ENCODE data around the gene IFT122.
"Not testable (repeated sequence)": the region's sequence is repeated elsewhere in the genome, so short reads cannot be mapped to it uniquely, and the experiment has no call there.

IFT122 gene, protein sequence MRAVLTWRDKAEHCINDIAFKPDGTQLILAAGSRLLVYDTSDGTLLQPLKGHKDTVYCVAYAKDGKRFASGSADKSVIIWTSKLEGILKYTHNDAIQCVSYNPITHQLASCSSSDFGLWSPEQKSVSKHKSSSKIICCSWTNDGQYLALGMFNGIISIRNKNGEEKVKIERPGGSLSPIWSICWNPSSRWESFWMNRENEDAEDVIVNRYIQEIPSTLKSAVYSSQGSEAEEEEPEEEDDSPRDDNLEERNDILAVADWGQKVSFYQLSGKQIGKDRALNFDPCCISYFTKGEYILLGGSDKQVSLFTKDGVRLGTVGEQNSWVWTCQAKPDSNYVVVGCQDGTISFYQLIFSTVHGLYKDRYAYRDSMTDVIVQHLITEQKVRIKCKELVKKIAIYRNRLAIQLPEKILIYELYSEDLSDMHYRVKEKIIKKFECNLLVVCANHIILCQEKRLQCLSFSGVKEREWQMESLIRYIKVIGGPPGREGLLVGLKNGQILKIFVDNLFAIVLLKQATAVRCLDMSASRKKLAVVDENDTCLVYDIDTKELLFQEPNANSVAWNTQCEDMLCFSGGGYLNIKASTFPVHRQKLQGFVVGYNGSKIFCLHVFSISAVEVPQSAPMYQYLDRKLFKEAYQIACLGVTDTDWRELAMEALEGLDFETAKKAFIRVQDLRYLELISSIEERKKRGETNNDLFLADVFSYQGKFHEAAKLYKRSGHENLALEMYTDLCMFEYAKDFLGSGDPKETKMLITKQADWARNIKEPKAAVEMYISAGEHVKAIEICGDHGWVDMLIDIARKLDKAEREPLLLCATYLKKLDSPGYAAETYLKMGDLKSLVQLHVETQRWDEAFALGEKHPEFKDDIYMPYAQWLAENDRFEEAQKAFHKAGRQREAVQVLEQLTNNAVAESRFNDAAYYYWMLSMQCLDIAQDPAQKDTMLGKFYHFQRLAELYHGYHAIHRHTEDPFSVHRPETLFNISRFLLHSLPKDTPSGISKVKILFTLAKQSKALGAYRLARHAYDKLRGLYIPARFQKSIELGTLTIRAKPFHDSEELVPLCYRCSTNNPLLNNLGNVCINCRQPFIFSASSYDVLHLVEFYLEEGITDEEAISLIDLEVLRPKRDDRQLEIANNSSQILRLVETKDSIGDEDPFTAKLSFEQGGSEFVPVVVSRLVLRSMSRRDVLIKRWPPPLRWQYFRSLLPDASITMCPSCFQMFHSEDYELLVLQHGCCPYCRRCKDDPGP

DNA sequence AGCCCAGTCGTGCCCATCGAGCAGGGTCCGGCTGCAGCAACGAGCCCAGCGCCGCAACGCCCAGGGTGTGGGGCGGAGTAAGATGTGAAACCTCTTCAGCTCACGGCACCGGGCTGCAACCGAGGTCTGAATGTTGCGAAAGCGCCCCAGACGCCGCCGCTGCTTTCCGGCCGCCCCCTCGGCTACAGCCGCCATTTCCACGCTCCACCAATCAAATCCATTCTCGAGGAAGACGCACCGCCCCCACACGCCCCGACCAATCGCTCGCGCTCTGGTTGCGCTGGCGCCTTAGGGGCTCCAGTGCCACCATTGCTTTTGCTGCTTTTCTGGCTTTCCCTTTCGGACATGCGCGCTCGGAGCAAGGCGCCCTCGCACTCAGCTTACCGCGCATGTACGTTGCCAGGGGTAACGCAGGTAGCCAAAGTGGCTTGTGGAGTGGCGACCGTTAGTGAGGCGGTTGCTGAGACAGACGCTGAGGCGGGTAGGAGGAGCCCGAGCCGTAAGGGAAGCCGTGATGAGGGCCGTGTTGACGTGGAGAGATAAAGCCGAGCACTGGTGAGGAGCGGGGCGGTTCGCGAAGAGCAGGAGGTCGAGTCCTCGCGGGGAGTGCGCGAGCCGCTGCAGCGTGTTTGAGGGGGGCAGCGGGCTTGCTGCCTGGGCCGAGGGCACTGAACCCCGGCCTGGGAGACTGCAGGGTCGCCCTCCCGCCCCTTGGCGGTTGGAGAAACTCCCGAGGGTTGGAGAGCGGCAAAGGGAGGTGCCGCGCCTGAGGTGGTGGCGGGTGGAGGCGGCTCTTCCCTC lies at the start of gene IFT122, which contains the start of gene MBD4:
IFT122 (plus strand) TSS at position 408 of the 801 bp plus-strand sequence; CDS start at position 515, 107 bp downstream.
MBD4 (minus strand) TSS at position 132 of the 801 bp plus-strand sequence; CDS start at position 17, 115 bp downstream.
- peak; percentile 100 for DNase-seq

DNA sequence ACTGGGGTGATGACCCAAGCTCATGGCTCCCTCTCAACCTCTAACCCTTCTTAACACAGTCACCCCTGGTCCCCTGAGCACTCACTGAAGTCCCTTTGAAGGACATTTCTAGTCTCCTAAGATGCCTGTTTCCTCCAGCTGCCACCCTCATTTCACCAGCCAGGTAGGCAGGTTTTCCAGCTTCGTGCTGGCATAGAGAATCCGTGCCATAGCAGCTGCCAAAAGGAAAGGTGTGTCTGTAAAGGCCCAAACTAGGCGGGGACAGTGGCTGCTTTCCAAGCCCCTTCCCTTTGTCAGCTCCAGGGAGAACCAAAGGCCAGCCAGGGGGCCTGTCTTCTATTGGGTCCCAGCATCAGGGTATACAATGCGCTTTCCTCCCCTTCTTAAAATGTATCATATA lies 48.4 kb upstream of the IFT122 start:
- not testable (repeated sequence) for DNase-seq

DNA sequence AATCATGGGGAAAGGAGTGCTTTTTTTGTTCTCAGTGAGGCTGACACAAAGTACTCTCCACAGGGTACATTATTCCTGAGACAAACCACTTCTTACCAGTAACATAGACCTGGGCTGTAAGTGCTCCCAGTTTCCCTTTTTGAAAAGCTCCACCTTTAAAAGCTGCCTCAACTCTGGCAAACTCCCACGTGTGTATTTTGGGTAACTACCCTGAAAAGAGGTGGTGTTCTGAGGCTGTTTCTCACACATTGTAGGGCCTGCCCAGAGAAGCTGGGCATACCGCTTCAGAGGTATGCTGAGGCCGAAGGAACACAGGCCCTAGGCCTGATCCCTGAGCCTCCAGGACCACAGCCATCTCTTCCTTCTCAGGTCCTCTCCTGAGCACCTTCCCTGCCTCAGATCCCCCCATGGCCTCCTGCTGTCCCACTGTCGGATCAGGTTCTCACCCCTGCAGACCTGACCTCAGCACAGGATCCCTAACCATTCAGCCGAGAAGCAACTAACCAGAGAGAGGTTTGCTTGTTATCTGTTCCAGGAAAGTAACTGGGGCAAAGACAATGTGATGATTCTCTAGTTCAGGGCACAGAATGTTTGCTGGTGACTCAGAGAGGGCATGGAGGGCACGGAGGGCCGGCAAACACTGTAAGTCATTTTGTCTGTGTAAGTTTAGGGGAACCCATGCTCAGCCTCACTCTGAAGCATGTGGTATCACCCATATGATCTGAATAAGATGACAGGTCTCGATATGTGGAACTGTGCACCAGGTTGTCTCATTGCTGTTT lies 47.7 kb upstream of the IFT122 start:
- DNase-seq = not testable (repeated sequence)

- DNase-seq = no peak
These were observed 46.8 kb upstream of the IFT122 start for GRCh38 chr3:129393271-129393670.

DNA sequence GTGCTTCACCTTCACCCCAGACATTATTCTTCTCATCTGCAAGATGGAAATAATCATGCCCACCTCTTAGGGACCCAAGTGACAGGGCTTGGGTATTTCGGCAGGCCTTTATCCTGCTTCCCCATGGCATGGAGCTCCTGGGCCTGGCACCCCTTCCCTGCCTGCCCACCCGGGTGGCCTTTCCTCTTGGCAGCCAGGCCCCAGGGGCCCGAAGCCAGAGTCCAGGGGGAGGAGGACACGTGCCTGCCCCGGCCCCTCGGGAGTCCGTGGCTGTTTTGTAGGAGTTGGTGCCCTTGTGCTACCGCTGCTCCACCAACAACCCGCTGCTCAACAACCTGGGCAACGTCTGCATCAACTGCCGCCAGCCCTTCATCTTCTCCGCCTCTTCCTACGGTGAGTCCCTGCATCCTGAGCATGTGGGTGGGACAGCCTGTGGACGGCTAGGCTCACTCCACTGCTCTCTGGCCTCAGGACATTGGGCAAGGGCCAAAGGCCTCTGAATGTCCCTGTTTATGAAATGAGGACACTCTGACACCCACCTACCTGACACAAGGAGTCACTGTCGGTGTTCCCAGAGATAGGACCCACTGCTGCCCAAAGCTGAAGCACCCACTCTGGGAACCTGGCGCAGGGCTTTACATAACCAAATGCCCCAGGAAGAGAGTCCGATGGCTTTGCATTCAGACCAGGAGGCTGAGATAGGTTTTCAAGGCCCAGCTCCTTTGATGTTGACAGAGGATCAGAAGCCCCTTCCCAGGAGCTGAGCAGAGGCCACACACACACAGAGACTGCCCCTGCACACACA lies 46.1 kb upstream of the IFT122 start:
- DNase-seq = not testable (repeated sequence)

DNA sequence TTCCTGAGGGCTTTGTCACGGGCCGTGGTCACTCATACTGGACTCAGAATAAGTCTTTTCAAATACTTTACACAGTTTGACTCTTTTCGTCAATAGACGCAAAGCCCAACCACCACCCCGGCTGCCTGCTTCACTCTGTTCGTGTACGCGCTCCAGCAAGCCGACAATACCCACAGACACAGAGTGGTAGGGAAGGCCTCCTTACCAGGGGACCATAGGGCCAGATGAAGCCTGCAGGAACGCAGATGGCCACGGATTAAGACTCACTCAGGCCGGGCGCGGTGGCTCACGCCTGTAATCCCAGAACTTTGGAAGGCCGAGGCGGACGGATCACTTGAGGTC lies 41.2 kb upstream of the IFT122 start:
- no peak for DNase-seq

DNA sequence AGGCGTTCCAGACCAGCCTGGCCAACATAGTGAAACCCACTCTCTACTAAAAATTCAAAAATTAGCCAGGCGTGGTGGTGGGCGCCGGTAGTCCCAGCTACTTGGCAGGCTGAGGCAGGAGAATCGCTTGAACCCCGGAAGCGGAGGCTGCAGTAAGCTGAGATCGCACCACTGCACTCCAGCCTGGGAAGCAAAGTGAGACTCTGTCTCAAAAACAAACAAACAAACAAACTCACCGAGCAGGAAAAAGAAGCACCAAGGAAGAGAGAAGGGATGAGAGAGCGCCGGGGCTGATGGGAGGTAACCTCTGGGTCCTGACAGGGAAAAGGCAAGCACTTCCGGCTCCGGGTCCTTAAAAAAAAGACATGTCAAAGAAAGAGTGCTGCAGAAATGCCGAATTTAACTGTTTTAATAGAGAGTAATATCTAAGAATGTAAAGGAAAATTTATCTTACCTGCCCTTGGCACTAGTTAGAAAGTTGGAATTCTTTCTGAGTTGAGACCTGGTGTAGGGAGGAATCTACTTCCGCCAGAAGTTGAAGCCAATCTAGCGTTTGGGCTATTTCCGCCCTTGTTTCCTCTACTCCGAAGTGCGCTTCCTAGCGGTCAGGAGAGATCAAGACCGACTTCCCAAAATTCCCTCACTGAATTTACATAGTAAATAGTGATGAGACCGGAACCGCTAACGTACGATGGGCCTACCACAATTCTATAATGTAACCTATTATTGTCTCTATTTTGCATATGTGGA lies 40.7 kb upstream of the IFT122 start:
- DNase-seq = peak; percentile 94

DNA sequence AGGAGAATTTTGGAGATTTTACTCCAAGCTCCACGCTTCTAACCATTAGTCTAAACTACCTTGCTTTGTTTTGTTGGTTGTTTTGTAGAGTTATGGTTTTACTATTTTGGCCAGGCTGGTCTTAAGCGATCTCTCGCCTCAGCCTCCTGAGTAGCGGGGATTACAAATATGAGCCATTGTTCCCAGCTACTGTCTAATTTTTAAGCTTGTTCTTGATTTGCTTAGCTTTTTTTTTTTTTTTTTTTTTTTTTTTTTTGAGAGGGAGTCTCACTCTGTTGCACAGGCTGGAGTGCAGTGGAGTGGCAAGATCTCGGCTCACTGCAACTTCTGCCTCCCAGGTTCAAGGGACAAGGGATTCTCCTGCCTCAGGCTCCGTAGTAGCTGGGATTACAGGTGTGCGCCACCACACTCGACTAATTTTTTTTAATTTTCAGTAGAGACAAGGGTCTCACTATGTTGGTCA lies 40.1 kb upstream of the IFT122 start:
- no peak for DNase-seq

DNA sequence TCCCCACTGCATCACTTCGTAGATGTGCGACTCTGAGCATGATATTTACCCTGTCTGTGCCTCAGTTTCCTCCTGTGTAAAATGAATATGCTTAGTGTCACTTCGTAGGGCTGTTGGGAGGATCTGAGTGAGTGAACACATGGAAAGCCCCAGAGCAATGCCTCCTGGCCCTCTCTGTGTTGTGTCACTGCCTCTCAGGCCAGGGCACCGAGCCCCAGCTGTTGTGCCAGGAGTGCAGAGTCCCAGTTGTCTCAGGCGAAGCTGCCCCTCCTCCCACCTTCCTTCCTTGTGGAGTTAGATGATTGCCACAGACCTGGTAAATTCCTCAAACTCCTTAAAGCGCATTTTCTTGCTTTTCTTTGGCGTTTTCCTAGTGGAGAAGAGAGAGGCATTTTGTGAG lies 37.8 kb upstream of the IFT122 start:
- DNase-seq = no peak

- no peak for DNase-seq
These were observed 37.4 kb upstream of the IFT122 start for GRCh38 chr3:129402616-129403015.

GRCh38 chr3:129403450-129403849 lies 36.6 kb upstream of the IFT122 start:
- DNase-seq = no peak

- no peak for DNase-seq
These were observed 35.9 kb upstream of the IFT122 start for GRCh38 chr3:129404130-129404529.

GRCh38 chr3:129404610-129405009 lies 35.4 kb upstream of the IFT122 start:
- DNase-seq = no peak

DNA sequence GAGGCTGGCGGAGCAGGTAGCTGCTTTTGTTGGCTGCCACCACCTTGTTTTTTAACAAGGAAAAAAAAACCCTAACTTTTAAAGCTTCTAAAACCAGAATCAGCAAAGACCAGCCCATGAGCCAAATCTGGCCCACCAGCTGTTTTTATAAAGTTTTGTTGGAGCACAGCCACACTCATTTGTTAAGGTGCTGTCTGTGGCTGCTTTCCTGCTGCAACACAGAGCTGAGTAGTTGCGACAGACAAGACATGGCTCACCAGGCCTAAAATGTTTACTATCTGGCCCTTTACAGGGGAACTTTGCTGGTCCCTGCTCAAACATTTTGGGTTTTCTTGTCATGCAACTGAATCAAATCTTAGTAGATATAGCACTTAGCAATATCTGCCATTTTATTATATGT lies 30.5 kb upstream of the IFT122 start:
- DNase-seq = no peak

- no peak for DNase-seq
These were observed 29.1 kb upstream of the IFT122 start for GRCh38 chr3:129410971-129411370.

- no peak for DNase-seq
These were observed 27.4 kb upstream of the IFT122 start for GRCh38 chr3:129412542-129413198.

DNA sequence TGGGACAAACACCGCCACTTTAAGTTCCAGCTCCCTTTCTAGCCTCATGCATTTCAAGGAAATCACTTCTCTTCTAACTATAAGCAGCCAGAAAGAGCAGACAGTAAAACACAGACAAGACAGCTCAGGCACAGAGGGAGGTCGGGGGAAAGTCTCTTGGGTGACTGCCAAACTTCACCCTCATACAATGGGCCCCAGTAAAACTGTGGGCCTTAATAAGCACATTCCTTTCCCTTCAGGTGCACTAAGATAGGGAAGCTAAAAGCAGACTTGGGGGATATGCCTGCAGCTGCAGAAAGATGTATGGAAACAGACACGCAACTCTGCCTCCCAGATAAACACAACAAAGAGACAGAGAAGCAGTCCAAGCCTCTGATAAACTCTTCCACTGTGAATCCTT lies 26.8 kb upstream of the IFT122 start:
- not testable (repeated sequence) for DNase-seq

- no peak for DNase-seq
These were observed 26.1 kb upstream of the IFT122 start for GRCh38 chr3:129413687-129414506.

Data from NCI-H1436 (cell line).